HT-29 (cell line): Measurements from ENCODE around the gene BEND7. TPM values are rescaled to one million over a fixed set of nuclear protein-coding genes. Genes with fewer than 3 reads are reported as not detected.
A peak's percentile ranks its signal among the peaks of the same experiment; 100 is the strongest.
"Not testable (repeated sequence)": the region's sequence is repeated elsewhere in the genome, so short reads cannot be mapped to it uniquely, and the experiment has no call there.

Experiments
- DNase-seq: peaks from one replicate; pipeline ENCODE4 v3.0.0-alpha.2; 2015; ENCODE audit warnings: low spot score
- total RNA-seq: library from RNA; depleted of rRNA; stranded (reverse); fragments of >200 nt; shearing (Covaris generic); gene quantifications from 2 replicates; pipeline ENCODE4 v1.2.3, GENCODE V29; 2014

BEND7 gene
- total RNA-seq, 1 experiment from 2014 or later, result 0.13 TPM

DNA sequence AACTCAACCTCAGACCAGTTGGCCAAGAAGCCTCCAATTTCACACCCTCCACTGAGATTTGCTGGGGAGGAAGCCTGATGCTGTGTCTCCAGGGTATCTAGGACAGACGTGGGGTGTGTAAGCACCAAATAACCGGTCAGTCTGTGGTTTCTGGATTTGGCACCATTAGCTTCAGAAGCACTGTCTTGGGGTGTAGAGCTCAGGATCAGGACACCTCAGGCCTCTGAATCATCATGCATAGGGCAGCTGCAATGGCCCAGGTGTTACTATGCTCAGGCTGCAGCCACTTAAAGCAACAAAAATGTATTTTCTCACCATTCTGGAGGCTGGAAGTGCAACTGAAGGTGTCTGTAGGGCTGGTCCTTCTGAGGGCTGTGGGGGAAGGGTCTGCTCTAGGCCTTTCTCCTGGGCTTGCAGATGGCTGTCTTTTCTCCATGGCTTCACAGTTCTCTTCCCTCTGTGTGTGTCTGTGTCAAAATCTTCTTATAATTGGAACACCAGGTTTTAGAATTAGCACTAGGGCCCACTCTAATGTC, 107.4 kb downstream of the BEND7 start:
- DNase-seq, result no peak

DNA sequence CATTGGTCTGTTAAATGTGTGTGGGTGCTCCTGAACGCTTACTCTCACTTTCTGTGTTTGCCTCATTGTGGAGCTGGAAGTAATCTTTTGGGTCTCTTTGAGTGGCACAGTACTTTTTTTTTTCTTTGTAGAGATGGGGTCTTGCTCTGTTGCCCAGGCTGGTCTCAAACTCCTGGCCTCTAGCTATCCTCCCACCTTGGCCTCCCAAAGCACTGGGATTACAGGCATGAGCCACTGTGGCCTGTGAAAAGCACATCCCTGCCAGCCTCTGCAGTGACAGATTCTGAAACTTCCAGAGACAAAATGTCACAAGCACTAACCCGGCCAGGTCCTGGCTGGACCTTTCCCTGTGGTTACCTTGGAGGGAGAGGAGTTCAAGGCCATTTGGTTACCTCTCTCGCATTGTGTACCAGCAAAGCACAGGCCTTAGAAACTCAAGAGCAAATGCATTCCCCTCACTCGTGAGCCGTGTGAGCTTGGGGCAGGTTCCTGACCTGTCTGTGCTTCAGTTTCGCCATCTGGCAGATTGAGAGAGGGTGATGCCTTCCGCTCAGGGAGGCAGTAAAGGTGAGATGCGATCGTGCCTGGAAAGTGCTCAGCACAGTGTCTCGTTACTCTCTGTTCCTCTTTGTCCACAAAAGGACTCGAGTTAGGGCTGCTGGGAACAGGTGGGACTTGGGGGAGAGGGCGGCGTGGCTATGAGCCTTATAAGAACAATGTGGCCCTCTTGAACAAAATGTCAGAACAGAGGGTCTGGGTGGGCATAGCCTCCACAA, 108.1 kb downstream of the BEND7 start:
- DNase-seq, result no peak

DNA sequence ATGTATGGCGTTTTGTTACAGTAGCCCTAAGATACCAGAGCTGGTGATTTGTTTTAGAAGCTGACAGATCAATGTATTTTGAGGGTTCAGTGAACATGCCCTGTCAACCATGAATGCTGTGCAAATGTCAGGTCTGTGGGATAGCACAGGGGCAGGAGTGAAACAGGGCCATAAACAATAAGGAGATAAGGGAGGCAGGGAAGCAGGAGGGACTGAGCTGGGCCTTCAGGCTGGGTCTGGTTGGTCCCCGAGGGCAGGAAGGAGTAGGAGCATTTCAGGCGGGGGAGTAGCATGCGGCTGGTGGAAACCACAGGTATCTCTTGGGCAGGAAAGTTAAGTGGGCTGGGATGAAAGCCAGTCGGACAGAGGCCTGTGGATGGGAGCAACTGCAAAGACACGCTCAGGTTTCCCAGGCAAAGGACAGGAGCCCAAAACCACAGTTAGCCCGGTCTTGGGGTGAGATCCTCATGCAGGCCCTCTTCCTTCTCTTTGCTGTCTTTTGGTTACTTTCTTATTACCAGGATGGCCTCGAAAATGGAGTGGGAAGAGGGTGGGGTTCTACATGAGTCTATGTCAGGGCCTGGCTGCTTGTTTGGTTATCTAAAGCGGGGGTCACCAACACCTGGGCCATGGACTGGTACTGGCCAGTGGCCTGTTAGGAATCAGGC, 111.2 kb downstream of the BEND7 start:
- no peak for DNase-seq

DNA sequence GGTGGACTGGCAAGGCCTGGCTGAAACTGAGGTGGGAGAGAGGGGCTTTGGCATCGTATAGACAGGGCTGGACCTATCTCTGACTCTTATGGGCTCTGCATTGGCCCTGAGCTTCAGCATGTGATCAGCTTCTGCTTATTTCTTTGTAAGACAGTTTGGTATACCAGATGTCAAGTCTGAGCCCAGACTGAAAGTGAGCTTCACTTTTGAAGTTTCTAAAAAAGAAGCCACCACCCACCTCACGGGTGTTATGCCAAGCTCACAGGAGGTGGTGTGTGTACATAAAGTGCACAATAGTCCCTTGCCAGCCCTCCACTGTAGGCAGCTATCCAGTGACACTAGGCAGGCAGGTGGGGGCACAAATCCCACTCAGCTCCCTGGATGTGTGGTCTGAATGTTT, 112.1 kb downstream of the BEND7 start:
- no peak for DNase-seq

- DNase-seq, result peak; percentile 85
These were observed 114.0 kb downstream of the BEND7 start for GRCh38 chr10:13414855-13415254.

- no peak for DNase-seq
These were observed 114.7 kb downstream of the BEND7 start for GRCh38 chr10:13414137-13414536.

- DNase-seq, result no peak
These were observed 115.9 kb downstream of the BEND7 start for GRCh38 chr10:13412894-13413293.

DNA sequence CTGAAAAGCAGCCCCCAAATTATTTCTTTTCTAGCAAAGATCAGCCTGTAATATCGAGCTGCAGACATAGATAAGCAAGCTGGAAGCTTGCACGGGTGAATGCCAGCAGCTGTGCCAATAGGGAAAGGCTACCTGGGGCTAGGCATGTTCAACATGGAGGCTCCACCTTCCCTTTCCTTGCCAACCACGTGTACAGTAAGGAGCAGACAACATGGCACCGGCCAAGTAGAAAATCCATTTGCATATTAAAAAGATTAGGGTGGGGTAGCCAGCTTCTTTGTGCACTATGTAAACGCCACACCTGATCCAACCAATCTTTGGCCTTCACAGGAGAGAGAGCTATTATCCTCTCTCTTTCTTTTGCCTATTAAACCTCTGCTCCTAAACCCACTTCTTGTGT, 124.0 kb downstream of the BEND7 start:
- no peak for DNase-seq

DNA sequence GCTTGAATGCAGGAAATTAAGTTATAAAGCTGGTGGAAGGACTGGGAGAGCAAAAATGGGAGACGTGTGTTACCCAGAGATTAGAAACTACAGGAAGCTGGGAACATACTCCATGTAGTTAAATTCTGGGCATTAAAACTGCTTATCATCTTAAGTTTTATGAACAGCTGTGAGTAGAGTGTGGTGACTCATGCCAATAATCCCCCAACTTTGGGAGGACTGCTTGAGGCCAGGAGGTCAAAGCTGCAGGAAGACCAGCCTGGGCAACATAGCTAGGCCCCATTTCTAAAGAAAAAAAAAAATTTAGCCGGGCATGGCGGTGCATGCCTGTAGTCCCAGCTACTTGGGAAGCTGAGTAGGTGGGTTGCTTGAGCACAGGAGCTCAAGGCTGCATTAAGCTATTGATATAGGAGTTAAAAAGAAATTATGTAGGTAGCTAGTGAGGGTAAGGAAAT, 124.5 kb downstream of the BEND7 start:
- DNase-seq, result no peak

DNA sequence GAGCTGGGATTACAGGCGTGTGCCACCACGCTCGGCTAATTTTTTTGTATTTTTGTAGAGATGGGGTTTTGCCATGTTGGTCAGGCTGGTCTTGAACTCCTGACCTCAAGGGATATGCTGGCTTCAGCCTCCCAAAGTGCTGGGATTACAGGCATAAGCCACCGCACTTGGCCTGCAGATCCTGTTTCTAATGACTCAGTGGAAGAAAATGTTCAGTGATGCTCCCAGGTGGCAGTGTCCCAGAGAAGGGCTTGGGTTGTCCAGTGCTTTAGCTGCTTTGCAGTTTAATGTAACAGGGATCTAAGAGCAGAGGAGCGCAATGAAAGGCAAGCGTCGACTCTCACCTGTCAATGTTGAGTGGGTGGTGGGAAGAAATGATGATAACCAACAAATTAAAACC, 125.4 kb downstream of the BEND7 start:
- not testable (repeated sequence) for DNase-seq

DNA sequence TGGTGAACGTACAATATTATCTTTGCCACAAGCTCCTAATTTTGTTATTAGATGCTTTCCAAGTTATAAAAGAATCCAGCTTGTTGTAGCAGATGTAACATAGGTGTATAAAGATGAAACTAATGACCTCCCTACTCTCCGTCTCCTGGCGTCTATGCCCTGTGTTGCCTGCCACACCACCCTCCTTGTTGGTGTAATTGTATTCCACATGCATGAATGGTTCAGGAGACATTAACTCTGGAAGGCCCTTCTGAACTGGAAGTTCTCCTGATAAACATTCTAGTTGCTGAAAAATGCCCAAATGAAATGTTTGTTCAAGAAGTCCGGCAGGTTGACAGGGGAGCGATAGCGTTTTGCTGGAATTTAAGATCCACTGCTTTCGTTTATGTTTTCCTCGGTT, 126.8 kb downstream of the BEND7 start:
- DNase-seq, result no peak

- no peak for DNase-seq
These were observed 127.7 kb downstream of the BEND7 start for GRCh38 chr10:13401142-13401541.

DNA sequence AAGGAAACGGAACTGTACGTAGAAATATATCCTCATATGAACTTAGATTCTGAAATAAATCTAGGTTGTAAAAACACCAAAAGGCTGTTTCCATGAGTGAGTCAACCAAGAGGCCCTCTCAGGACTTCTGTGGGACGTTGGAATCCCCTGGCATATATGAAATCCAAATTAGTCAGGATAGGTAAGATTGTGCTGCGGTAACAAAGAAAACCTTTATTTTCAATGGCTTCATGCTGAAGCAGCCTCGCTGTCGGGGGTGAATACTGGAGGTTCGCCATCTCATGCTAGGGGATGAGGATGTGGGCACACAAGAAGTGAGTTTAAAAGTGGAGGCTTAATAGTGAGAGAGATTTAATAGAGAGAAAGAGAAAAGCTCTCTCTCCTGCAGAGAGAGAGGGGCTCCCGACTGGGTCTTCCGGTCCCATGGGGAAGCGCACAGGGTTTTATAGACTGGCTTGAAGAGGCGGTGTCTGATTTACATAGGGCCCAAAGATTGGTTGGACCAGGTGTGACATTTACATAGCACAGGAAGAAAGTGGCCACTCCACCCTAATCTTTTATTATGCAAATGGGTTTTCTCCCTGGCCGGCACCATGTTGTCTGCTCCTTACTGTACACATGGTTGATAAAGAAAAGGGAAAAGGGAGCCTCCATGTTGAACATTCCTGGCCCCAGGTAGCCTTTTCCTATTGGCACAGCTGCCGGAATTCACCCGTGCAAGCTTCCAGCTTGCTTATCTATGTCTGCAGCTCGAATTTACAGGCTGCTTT, 128.4 kb downstream of the BEND7 start:
- no peak for DNase-seq

DNA sequence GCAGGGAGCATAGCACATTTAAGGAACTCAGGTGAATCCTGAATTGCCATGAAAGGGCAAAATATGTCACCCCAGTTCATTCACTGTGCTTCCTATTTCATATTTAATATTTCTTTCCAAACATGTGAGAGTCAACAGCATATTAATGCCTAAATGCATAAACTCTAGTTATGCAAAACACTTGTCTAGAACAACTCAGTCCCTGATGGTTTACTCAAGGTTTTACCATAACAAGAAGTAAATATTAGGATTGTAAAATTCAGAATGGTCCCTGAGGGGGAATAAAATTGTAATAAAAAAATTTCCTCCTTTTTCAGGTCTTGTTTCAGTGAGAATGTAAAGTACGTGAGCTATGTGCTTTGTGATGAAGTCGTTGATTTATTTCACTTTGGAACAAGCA, 129.1 kb downstream of the BEND7 start:
- DNase-seq, result no peak

- DNase-seq, result no peak
These were observed 129.6 kb downstream of the BEND7 start for GRCh38 chr10:13399236-13399635.

GRCh38 chr10:13397052-13397451, 131.8 kb downstream of the BEND7 start:
- DNase-seq, result no peak

GRCh38 chr10:13396369-13396768, 132.4 kb downstream of the BEND7 start:
- DNase-seq, result no peak

DNA sequence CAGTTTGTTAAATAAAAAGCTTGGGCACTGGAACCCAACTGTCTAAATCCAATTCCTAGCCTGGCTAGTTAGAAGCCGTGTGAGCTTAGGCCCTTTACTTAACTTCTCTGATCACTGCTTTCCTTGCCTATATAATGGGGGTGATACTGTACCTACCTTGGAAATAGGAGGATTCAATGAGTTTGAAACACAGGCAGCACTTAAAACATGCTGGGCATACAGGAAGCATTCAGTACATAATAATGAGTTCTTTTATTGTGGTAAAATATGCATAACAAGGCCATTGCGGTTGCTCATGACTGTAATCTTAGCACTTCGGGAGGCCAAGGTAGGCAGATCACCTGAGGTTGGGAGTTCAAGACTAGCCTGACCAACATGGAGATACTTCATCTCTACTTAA, 133.3 kb downstream of the BEND7 start:
- no peak for DNase-seq

DNA sequence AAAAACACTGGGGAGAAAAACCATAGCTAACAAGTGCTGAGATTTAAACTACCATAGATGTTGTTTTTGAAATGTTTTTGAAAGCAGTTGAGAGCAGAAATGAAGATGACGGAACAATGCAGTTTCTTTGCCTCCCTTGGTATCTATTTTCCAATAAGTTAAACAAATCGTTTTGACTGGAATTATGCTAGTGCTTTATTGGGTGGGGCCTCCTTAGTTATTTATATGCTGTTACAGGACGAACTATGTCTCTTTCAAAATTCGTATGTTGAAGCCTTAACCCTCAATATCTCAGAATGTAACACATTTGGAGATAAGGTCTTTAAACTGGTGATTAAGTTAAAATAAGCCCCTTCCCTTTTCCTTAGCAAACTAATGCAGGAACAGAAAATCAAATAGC, 135.2 kb downstream of the BEND7 start:
- no peak for DNase-seq

DNA sequence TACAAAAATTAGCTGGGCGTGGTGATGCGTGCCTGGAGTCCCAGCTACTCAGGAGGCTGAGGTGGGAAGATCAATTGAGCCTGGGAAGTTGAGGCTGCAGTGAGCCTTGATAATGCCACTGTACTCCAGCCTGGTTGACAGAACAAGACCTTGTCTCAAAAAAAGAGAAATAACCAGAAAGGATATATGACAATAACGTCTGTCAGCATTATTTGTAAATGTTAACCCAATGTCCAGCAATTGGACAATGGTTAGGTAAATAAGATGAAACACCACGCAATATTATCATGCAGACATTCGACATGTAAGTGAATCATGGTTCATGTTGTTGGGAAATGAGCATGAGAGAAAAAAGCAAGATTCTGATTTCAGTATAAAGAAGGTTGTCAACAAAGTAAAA, 136.1 kb downstream of the BEND7 start:
- DNase-seq, result no peak
